Cardiac septum (tissue), 1 donor: ENCODE measurements around the gene BSND. TPM values are rescaled to one million over a fixed set of nuclear protein-coding genes. Genes with fewer than 3 reads are reported as not detected.

Experiments used
- DNase-seq: peaks from one replicate; pipeline ENCODE4 v3.0.0-alpha.2; 2020; ENCODE audit warnings: low spot score
- intact Hi-C: fragments of 100-400 bp; cut with DNase I; formaldehyde crosslinking; loops from one replicate; pipeline ENCODE4 v1.14.0; 2022
- total RNA-seq: library from RNA; stranded (reverse); fragmentation: NEBNext Ultra II Directional; extraction: Animal tissue kit (Norgen Biotek cat#: 25700); gene quantifications from one replicate; pipeline ENCODE4 v1.2.1, GENCODE V29; 2021
- donor health status: DM: no; HTN: no; CAD: no.

BSND gene
- total RNA-seq, 1 donor from 2014 or later: not detected

GRCh38 chr1:54989473-54989872 is 9.3 kb upstream of the BSND start:
- DNase-seq: no peak
- intact Hi-C loops: no loop called here

- intact Hi-C loops: no loop called here
- no peak for DNase-seq
Observed at GRCh38 chr1:54989968-54990810, 8.5 kb upstream of the BSND start.

DNA sequence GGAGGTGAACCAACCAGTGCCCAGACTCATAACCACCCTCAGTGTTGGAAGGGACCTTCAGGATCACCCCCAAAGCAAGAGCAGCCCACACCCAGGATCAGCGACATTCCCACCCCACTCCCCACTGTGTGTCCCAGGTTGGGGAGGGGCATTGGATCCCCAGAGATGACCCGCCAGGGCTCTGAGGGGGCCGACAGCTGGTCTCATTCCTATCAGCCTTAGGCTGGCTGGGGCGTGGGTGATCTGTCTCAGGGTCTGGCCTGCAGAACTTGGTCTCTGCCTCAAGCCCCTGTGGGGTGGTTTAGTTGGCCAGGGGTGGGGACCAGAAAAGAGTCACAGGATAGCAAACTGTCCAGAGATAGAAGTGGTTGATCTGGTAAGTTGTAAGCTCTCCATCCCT is 7.8 kb upstream of the BSND start:
- DNase-seq: no peak
- intact Hi-C loops: no loop called here

DNA sequence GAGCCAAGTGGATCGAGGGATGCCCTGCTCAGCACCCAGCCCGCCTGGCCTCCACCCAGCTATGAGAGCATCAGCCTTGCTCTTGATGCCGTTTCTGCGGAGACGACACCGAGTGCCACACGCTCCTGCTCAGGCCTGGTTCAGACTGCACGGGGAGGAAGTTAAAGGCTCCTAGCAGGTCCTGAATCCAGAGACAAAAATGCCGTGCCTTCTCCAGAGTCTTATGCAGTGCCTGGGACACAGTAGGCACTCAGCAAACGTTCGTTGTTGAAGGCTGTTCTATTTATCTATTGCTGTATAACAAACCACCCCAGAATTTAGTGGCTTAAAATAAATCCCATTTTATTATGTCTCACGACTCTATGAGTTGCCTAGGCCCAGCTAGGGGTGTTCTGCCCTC is 6.8 kb upstream of the BSND start:
- intact Hi-C loops: no loop called here
- DNase-seq: no peak

DNA sequence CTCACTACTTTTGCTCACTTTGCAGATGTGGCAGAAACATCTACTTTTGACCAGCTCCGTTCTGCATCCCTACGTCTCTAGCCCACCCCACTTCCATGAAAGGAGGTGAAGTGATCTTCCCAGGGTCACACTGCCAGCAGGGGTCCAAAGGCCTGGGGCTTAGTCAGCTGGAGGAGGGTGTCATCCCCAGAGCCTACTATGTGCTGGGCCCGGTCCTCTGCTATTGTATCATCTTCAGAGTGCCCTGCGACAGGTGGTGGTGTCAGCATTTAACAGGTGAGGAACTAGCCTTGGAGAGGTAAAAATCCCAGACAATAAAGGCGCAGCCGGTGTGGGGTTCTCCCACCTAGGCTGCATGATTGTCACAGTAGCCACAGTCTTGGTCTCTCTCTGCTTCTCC is 5.6 kb upstream of the BSND start:
- intact Hi-C loops: no loop called here
- DNase-seq: no peak

DNA sequence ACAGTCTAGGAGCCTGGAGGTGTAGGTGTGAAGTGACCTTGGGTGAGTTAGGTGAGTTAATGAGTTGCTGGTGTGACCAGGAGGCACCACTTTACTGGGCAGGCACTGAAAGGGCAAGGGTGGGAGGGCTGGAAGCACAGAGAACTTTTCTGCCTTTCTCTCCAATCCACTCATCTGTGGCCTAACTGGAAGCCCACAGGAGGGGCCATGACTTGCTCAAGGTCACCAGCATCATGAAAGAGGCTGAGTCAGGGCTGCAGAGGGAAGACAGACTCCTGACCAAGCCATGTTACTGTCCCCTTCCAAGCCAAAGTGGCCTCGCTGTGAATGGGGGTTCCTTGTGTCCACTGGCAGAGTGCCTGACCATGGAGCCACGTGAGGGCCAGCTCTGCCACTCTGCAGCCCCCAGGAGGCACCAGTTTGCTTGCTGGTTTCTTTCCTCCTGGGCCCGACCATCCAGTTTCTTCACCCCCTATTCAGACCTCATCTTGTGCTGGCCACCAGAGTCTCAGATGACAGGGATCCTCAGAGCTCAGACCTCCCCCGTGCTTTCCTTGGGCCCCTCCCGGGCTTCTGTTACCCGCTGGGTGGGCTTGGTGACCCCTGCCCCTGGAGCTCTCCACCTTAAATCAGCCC is 4.3 kb upstream of the BSND start:
- intact Hi-C loops: no loop called here
- DNase-seq: no peak

DNA sequence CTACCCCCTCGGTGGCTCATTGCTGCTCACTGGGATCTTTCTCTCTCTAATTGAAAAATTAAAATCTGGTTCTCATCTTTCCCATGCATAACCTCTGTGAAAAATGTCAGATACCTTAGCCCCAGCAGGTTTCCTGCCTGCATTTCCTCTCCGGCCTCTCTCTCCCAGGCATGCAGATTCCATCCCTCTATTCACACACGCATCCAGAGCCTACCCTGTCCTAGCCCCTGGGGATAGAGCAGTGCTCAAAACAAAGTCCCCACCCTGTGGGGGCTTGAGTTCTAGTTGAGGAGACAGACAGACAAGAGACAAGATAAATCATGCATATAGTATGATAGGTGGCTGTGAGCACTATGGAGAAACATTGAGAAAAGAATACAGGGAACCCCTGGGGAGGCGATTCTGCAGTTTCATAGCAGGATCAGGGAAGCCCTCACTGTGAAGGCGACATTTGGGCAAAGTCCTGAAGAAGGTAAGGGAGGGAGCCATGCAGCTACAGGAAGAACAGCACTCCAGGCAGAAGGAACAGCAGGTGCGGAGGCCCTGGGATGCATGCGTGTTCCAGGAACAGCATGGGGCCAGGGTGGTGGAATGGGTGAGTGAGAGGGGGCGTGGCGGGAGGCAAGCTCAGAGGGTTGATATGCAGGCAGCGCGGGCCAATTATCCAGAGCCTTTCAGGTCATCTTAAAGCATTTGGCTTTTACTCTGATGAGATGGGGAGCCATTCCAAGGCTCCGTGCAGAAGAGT is 3.5 kb upstream of the BSND start:
- intact Hi-C loops: no loop called here
- no peak for DNase-seq

- intact Hi-C loops: loop anchor here (2.0 kb wide), 1 partner anchor 45 kb away; no protein-coding TSS in a partner anchor
Observed at GRCh38 chr1:54995835-54996234, 2.9 kb upstream of the BSND start.

DNA sequence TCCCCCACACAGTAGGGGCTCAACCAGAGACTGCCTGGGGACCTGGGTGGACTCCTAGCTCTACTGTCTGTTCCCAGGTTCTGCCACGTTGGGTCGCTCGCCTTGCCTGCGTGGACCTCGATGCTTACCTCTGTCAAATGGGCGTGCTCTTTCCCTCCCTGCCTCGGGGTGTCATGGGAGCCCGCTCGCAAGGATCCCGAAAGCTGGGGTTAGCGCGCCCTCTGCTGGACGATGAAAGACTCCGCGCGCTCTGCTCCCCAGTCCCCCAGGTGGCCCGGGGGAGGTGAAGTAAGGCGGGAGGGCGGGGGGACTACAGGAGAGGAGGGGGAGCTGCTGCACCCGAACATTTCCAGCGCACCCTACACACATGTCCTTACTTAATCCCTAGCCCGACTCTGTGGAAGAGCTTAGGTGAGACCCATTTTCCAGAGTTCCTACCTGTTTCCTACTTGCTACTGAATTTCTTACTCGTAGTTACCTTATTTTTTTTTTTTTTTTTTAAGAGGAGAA is 2.3 kb upstream of the BSND start:
- intact Hi-C loops: loop anchor here (2.0 kb wide), 1 partner anchor 46 kb away; no protein-coding TSS in a partner anchor
- DNase-seq: peak; percentile 88

More at GRCh38 chr1:54995835-54996234, 2.9 kb upstream of the BSND start:
- no peak for DNase-seq

- no peak for DNase-seq
- intact Hi-C loops: loop anchor here (2.0 kb wide), 1 partner anchor 46 kb away; no protein-coding TSS in a partner anchor
Observed at GRCh38 chr1:54996869-54997710, 1.6 kb upstream of the BSND start.

- intact Hi-C loops: loop anchor here (2.0 kb wide), 1 partner anchor 47 kb away; no protein-coding TSS in a partner anchor
- DNase-seq: no peak
Observed at GRCh38 chr1:54997711-54997986, 1.1 kb upstream of the BSND start.

DNA sequence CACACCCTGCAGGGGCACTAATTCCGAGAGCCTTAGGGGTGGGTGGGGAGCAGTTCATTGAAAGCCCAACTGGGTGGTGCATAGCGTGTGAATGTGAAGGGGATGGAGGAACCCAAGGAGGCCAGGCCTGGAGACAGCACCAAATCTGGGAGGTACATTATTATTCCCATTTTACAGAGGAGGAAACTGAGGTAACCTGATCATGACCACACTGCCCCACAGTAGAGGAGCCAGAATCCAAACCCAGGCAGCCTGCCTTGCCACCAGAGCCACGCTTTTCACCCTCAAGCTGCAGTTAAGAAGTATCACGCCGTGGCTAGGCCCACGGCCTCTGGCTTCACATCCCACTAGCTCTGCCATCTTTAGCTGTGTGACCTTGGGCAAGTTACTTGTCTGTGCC is 633 bp upstream of the BSND start:
- no peak for DNase-seq
- intact Hi-C loops: no loop called here

- no peak for DNase-seq
- intact Hi-C loops: no loop called here
Observed at GRCh38 chr1:55000110-55001085, 1.7 kb downstream of the BSND start.

DNA sequence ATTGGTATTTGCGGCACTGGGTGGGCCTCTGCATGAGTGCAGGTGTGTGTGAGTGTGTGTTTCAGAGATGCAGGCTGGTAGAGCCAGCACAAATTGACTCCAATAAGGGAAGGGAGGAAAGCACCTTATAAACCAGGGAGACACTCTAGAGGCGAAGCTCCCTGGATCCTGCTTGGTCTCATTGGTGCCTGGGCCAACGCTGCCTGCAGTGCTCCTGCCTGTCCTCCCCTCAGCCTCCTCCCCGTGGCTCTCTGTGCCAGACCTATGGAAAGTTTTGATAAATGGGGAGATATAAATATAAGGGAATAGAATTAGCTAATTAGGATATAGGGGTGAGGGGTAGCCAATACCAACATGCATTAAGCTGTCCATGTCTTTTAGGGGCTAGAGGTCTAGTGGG is 2.6 kb downstream of the BSND start:
- DNase-seq: no peak
- intact Hi-C loops: no loop called here

DNA sequence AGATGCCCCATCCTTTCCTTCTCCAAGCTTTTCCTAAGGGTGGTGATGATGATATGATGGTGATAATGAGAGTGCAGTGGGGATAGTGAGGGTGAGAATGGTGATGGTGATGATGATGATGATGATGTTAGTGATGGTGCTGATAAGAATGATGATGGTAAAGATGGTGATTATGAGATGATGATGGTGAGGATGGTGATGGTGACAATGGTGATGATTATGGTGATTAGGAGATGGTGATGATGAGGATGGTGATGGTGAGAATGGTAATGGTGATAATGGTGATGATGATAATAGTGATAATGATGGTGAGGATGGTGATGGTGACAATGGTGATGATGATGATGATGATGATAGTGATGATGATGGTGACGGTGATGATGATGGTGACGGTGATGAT is 4.0 kb downstream of the BSND start:
- intact Hi-C loops: no loop called here
- no peak for DNase-seq

GRCh38 chr1:55005351-55006140 is 6.8 kb downstream of the BSND start:
- intact Hi-C loops: no loop called here
- DNase-seq: no peak

DNA sequence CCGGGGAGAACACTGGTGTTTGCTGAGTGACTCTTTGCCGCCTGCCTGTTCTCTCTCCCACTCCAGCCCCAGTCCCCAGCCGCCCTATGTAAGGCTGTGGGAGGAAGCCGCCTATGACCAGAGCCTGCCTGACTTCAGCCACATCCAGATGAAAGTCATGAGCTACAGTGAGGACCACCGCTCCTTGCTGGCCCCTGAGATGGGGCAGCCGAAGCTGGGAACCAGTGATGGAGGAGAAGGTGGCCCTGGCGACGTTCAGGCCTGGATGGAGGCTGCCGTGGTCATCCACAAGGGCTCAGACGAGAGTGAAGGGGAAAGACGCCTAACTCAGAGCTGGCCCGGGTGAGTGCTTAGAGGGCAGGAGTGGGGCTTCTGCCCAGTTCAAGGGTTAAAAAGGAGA is 8.2 kb downstream of the BSND start:
- intact Hi-C loops: no loop called here
- DNase-seq: no peak

GRCh38 chr1:55007625-55008024 is 8.9 kb downstream of the BSND start:
- intact Hi-C loops: no loop called here
- DNase-seq: no peak
